A549 (cell line): ENCODE measurements around the gene MCTP2. TPM values are rescaled to one million over a fixed set of nuclear protein-coding genes. Genes with fewer than 3 reads are reported as not detected.

Experiments used
- ATAC-seq, 2 experiments: fragments of 200-7000 bp in 1 of 2; fragments of >200 bp in 1 of 2; cut with Nextera tagmentation in 1 of 2; cut with Tn5 transposase in 1 of 2; 3 replicates each; pipeline versions ENCODE4 v1.8.0 to v1.9.1; 2018 to 2020; ENCODE audit warnings: mild to moderate bottlenecking in 1 of 2, moderate library complexity in 1 of 2
- CTCF ChIA-PET: fragments of 300-600 bp; sonication (Branson Sonifier 250); formaldehyde crosslinking; extraction: SDS; loops from one replicate; lab custom pipeline; 2021; ENCODE audit warnings: antibody characterized with exemption, inconsistent platforms; lab: Yijun Ruan, JAX
- POLR2A ChIA-PET: fragments of 350-600 bp; formaldehyde crosslinking; extraction: SDS; loops from one replicate; lab custom pipeline; 2021; ENCODE audit warnings: antibody characterized with exemption, inconsistent platforms; lab: Yijun Ruan, JAX
- DNase-seq, 2 experiments: peaks; one replicate each; pipeline versions ENCODE4 v3.0.0 to v3.0.0-alpha.2; 2011 to 2016; ENCODE audit warnings: low read depth in 1 of 2, low spot score in 1 of 2
- FAIRE-seq: peaks from 2 replicates; lab custom pipeline; 2011; peaks lifted over from hg19 to GRCh38; lab: Jason Lieb, UNC
- H3K27ac ChIP-seq, 2 experiments: fragments of >200 bp; sonication (Bioruptor Twin); formaldehyde crosslinking; 3 replicates each; pipeline ENCODE4 v1.5.1; 2016 to 2017
- H3K4me1 ChIP-seq: fragments of >200 bp; sonication (Bioruptor Twin); formaldehyde crosslinking; 3 replicates; pipeline ENCODE4 v1.6.1; 2016
- H3K4me2 ChIP-seq: fragments of >200 bp; sonication (Bioruptor Twin); formaldehyde crosslinking; 3 replicates; pipeline ENCODE4 v1.6.1; 2016
- H3K4me3 ChIP-seq: fragments of >200 bp; sonication (Bioruptor Twin); formaldehyde crosslinking; 3 replicates; pipeline ENCODE4 v1.5.1; 2016
- H3K9me3 ChIP-seq: fragments of >200 bp; sonication (Bioruptor Twin); formaldehyde crosslinking; 3 replicates; pipeline ENCODE4 v1.6.1; 2016
- ATOH8 ChIP-seq: fragments of 250-450 bp; sonication (Bioruptor Pico); IDR thresholded peaks from 2 replicates; pipeline ENCODE4 v1.5.0; 2020; ENCODE audit warnings: low read depth, mild to moderate bottlenecking, moderate library complexity
- CEBPB ChIP-seq, 2 experiments: fragments of >200 bp in 1 of 2; sonication (Bioruptor Twin) in 1 of 2; formaldehyde crosslinking in 1 of 2; IDR thresholded peaks; 2 replicates each; pipeline ENCODE4 v1.6.1; 2012 to 2016
- E2F6 ChIP-seq: IDR thresholded peaks from 2 replicates; pipeline ENCODE4 v1.6.1; 2012; ENCODE audit warnings: low read depth, borderline replicate concordance
- GATA3 ChIP-seq: IDR thresholded peaks from 2 replicates; pipeline ENCODE4 v1.6.1; 2012; ENCODE audit warnings: borderline replicate concordance
- HDAC2 ChIP-seq: fragments of 200-600 bp; sonication (generic); IDR thresholded peaks from 2 replicates; pipeline ENCODE4 v1.6.1; 2016
- HES2 ChIP-seq: fragments of >200 bp; sonication (Bioruptor Twin); formaldehyde crosslinking; IDR thresholded peaks from 2 replicates; pipeline ENCODE4 v1.6.1; 2016
- HEYL ChIP-seq: fragments of 250-450 bp; sonication (Bioruptor Pico); IDR thresholded peaks from 2 replicates; pipeline ENCODE4 v1.8.0; 2021; ENCODE audit warnings: mild to moderate bottlenecking, moderate library complexity
- HMGXB4 ChIP-seq: fragments of 250-450 bp; sonication (Bioruptor Pico); IDR thresholded peaks from 2 replicates; pipeline ENCODE4 v1.5.0; 2021; ENCODE audit warnings: mild to moderate bottlenecking, moderate library complexity, borderline replicate concordance
- HOXA7 ChIP-seq: fragments of 250-450 bp; sonication (Bioruptor Pico); IDR thresholded peaks from 2 replicates; pipeline ENCODE4 v1.5.0; 2020; ENCODE audit warnings: mild to moderate bottlenecking, moderate library complexity
- HOXB13 ChIP-seq: fragments of 250-450 bp; sonication (Bioruptor Pico); IDR thresholded peaks from 2 replicates; pipeline ENCODE4 v1.5.0; 2020; ENCODE audit warnings: low read depth, mild to moderate bottlenecking, moderate library complexity
- KDM1A ChIP-seq: fragments of 200-600 bp; sonication (generic); IDR thresholded peaks from 2 replicates; pipeline ENCODE4 v1.6.1; 2016; ENCODE audit warnings: low read depth, mild to moderate bottlenecking
- RCOR1 ChIP-seq: fragments of 150-350 bp; IDR thresholded peaks from 2 replicates; pipeline ENCODE4 v1.6.1; 2014; ENCODE audit warnings: antibody characterized with exemption, low read length, low read depth
- SMC3 ChIP-seq: fragments of >200 bp; sonication (Bioruptor Twin); formaldehyde crosslinking; IDR thresholded peaks from 3 replicates; pipeline ENCODE4 v1.6.1; 2018; ENCODE audit warnings: inconsistent platforms
- TP53 ChIP-seq: fragments of 250-450 bp; sonication (Bioruptor Pico); IDR thresholded peaks from 2 replicates; pipeline ENCODE4 v1.5.0; 2021; ENCODE audit warnings: mild to moderate bottlenecking, moderate library complexity
- USF2 ChIP-seq: fragments of 450-650 bp; IDR thresholded peaks from 2 replicates; pipeline ENCODE4 v1.6.1; 2014; ENCODE audit warnings: antibody characterized with exemption
- ZC3H11A ChIP-seq: fragments of 450-650 bp; IDR thresholded peaks from 2 replicates; pipeline ENCODE4 v1.6.1; 2014; ENCODE audit warnings: antibody characterized with exemption, mild to moderate bottlenecking
- ZFP36 ChIP-seq: fragments of 450-650 bp; IDR thresholded peaks from 2 replicates; pipeline ENCODE4 v1.6.1; 2014; ENCODE audit warnings: borderline replicate concordance; ENCODE audit not compliant: partially characterized antibody
- ZNF302 ChIP-seq: fragments of 250-450 bp; sonication (Bioruptor Pico); IDR thresholded peaks from 2 replicates; pipeline ENCODE4 v1.9.0; 2021; ENCODE audit warnings: inconsistent platforms, mild to moderate bottlenecking, moderate library complexity
- WGBS: methylation state at CpG from one replicate; pipeline ENCODE4 v1.1.6; 2017; ENCODE audit errors: missing lambda C conversion rate; 5-methylcytosine and 5-hydroxymethylcytosine counted together
- polyA plus RNA-seq, 4 experiments: library from polyadenylated mRNA; depleted of rRNA in 3 of 4; stranded (reverse); fragments of >200 nt; fragmentation: RNase III in 1 of 4; extraction: RNeasy Plus Mini Kit Qiagen cat#74134 plus additional on column Dnase treatment in 1 of 4; gene quantifications; 2 replicates in 3 of 4; 3 replicates in 1 of 4; pipeline ENCODE4 v1.2.3, GENCODE V29; 2011 to 2017

MCTP2 gene
- polyA plus RNA-seq, 2 of the 4 experiments (the other 2 are of a cell fraction), result not detected

GRCh38 chr15:94199725-94200124, 31.6 kb upstream of the MCTP2 start:
- Histone ChIP-seq H3K27ac (no peak overlapping the region), H3K4me1 (no peaks in the 10 kb centered on the region), H3K4me3 (no peak overlapping the region), H3K4me2 (no peak overlapping the region), H3K9me3 (no peaks in the 10 kb centered on the region)
- DNase-seq (no peak), ATAC-seq (no peak), FAIRE-seq (no peak)
- WGBS, result 3% methylated on average over 3 of the region's 3 CpGs
- POLR2A ChIA-PET, result no interaction called here
- CTCF ChIA-PET, result interaction anchor here (0.9 kb wide), 1 partner anchor 28 kb away, joined by 3 read pairs; no protein-coding TSS in a partner anchor
- TF ChIP-seq ZC3H11A (no peak), ATOH8 (no peak), SMC3 (no peak), HMGXB4 (no peak), ZFP36 (no peak), TP53 (CRISPR knock-in tag) (no peak), ZNF302 (CRISPR knock-in tag) (no peak), CEBPB (IDR thresholded peaks at IDR 0.05) (no peak), KDM1A (no peak), E2F6 (no peak), GATA3 (no peak), HOXA7 (CRISPR knock-in tag) (no peak), HOXB13 (CRISPR knock-in tag) (no peak)

GRCh38 chr15:94203306-94203705, 28.1 kb upstream of the MCTP2 start:
- no peaks in the 10 kb centered on the region for H3K4me1 ChIP-seq
- no peak for FAIRE-seq
- TF ChIP-seq HES2, result no peak
- TF ChIP-seq HDAC2, result no peak
- no peak for TF ChIP-seq ZC3H11A
- TF ChIP-seq USF2, result no peak
- no peak for TF ChIP-seq RCOR1
- TF ChIP-seq, all 56 proteins: peak for 0
- no peak for ATAC-seq
- WGBS, result 1% methylated on average over 3 of the region's 3 CpGs
- Histone ChIP-seq H3K4me3 (no peak overlapping the region), H3K9me3 (no peaks in the 10 kb centered on the region; the same call in 2 of the 3 replicates), H3K4me2 (no peak overlapping the region), H3K27ac (no peak overlapping the region)
- ChIA-PET POLR2A (no interaction called here), CTCF (no interaction called here)
- DNase-seq, result no peak

GRCh38 chr15:94205366-94205765, 26.0 kb upstream of the MCTP2 start:
- H3K4me1 ChIP-seq, result no peaks in the 10 kb centered on the region
- no peak overlapping the region for H3K4me2 ChIP-seq
- CTCF ChIA-PET, result no interaction called here
- POLR2A ChIA-PET, result no interaction called here
- no peak overlapping the region for H3K4me3 ChIP-seq
- ATAC-seq (no peak), DNase-seq (no peak), FAIRE-seq (no peak)
- H3K27ac ChIP-seq, result no peak overlapping the region
- H3K9me3 ChIP-seq, result no peaks in the 10 kb centered on the region; the same call in 2 of the 3 replicates
- no peak for TF ChIP-seq HEYL (CRISPR knock-in tag)
- no peak for TF ChIP-seq ZNF302 (CRISPR knock-in tag)
- 23% methylated on average over 7 of the region's 7 CpGs for WGBS
